ENCODE measurements around the gene TMEM25. TPM values are rescaled to one million over a fixed set of nuclear protein-coding genes. Genes with fewer than 3 reads are reported as not detected.
A peak's percentile ranks its signal among the peaks of the same experiment; 100 is the strongest.

TMEM25 gene
- total RNA-seq, 4 donors from 2014 or later: 12.6 to 25.6 (median 20.7) TPM

- H3K27me3 ChIP-seq: no peaks in the 10 kb centered on the region
- 31% methylated on average over 12 of the region's 12 CpGs for WGBS, 2 donors
- H3K4me3 ChIP-seq: peak overlapping the region; percentile 54 to 91 (median 88)
- peaks cover 0 to 57% (median 10%) of the 10 kb centered on the region in 4 donors for H3K4me1 ChIP-seq
- no peak for DNase-seq (ENCODE audit: low spot score in 2 of 2)
- H3K36me3 ChIP-seq: peaks cover 0 to 27% (median 0%) of the 10 kb centered on the region in 3 donors
- H3K9me3 ChIP-seq: no peaks in the 10 kb centered on the region
- TF ChIP-seq CTCF (IDR thresholded peaks at IDR 0.05) (no peak), EP300 (IDR thresholded peaks at IDR 0.05) (no peak), POLR2A (IDR thresholded peaks at IDR 0.05) (no peak)
- peak overlapping the region in 3 of 4 donors; percentile 67 to 82 (median 81) for H3K27ac ChIP-seq
Measured at GRCh38 chr11:118531597-118532084, 649 bp downstream of the TMEM25 start.

- Histone ChIP-seq H3K27ac (peak overlapping the region in 1 of 4 donors; percentile 82), H3K36me3 (peaks cover 0 to 32% (median 0%) of the 10 kb centered on the region in 3 donors), H3K9me3 (no peaks in the 10 kb centered on the region), H3K4me1 (peaks cover 0 to 52% (median 10%) of the 10 kb centered on the region in 4 donors), H3K4me3 (peak overlapping the region in 1 of 4 donors; percentile 91), H3K27me3 (no peaks in the 10 kb centered on the region)
- no peak for TF ChIP-seq EP300 (IDR thresholded peaks at IDR 0.05)
- TF ChIP-seq POLR2A (IDR thresholded peaks at IDR 0.05): no peak
- TF ChIP-seq CTCF (IDR thresholded peaks at IDR 0.05): no peak
- WGBS, 2 donors: 85 to 94% methylated on average over 3 to 8 of the region's 10 CpGs
- DNase-seq (ENCODE audit: low spot score in 2 of 2): no peak
Measured at GRCh38 chr11:118532091-118532490, 1.1 kb downstream of the TMEM25 start.

GRCh38 chr11:118532852-118533768, 2.1 kb downstream of the TMEM25 start:
- Histone ChIP-seq H3K27me3 (no peaks in the 10 kb centered on the region), H3K9me3 (no peaks in the 10 kb centered on the region), H3K4me1 (peaks cover 0 to 44% (median 10%) of the 10 kb centered on the region in 4 donors), H3K27ac (peak overlapping the region in 2 of 4 donors; percentile 23 to 49), H3K36me3 (peaks cover 0 to 32% (median 0%) of the 10 kb centered on the region in 3 donors), H3K4me3 (no peak overlapping the region)
- WGBS, 2 donors: 92% methylated on average over 17 to 18 of the region's 19 CpGs
- no peak for TF ChIP-seq EP300 (IDR thresholded peaks at IDR 0.05)
- TF ChIP-seq POLR2A (IDR thresholded peaks at IDR 0.05): no peak
- TF ChIP-seq CTCF (IDR thresholded peaks at IDR 0.05): no peak
- no peak for DNase-seq (ENCODE audit: low spot score in 2 of 2)

- H3K27ac ChIP-seq: peak overlapping the region in 3 of 4 donors; percentile 47 to 58 (median 49)
- no peak for TF ChIP-seq POLR2A (IDR thresholded peaks at IDR 0.05)
Measured at GRCh38 chr11:118533769-118534729, 3.1 kb downstream of the TMEM25 start.

GRCh38 chr11:118535261-118535660, 4.3 kb downstream of the TMEM25 start:
- peaks cover 0 to 35% (median 0%) of the 10 kb centered on the region in 3 donors for H3K36me3 ChIP-seq
- no peak for DNase-seq (ENCODE audit: low spot score in 2 of 2)
- TF ChIP-seq POLR2A (IDR thresholded peaks at IDR 0.05): no peak
- TF ChIP-seq EP300 (IDR thresholded peaks at IDR 0.05): no peak
- no peak for TF ChIP-seq CTCF (IDR thresholded peaks at IDR 0.05)
- H3K4me3 ChIP-seq: no peak overlapping the region
- no peak overlapping the region for H3K27ac ChIP-seq
- H3K27me3 ChIP-seq: no peaks in the 10 kb centered on the region
- H3K4me1 ChIP-seq: peaks cover 0 to 23% (median 3%) of the 10 kb centered on the region in 4 donors
- WGBS, 2 donors: 80 to 85% methylated on average over 7 to 9 of the region's 9 CpGs
- H3K9me3 ChIP-seq: no peaks in the 10 kb centered on the region

More at GRCh38 chr11:118533769-118534729, 3.1 kb downstream of the TMEM25 start:
- H3K4me3 ChIP-seq: no peak overlapping the region
- peaks cover 0 to 32% (median 0%) of the 10 kb centered on the region in 3 donors for H3K36me3 ChIP-seq
- H3K27me3 ChIP-seq: no peaks in the 10 kb centered on the region
- WGBS, 2 donors: 56 to 58% methylated on average over 22 of the region's 27 CpGs
- no peaks in the 10 kb centered on the region for H3K9me3 ChIP-seq
- peaks cover 0 to 35% (median 9%) of the 10 kb centered on the region in 4 donors for H3K4me1 ChIP-seq
- no peak for DNase-seq (ENCODE audit: low spot score in 2 of 2)

Data from tibial nerve (tissue), 4 donors.